HepG2 (cell line): ENCODE results near the gene LCN12. TPM values are rescaled to one million over a fixed set of nuclear protein-coding genes. Genes with fewer than 3 reads are reported as not detected.

Source experiments
- ARNTL ChIP-seq: sonication (generic); formaldehyde crosslinking; IDR thresholded peaks from 2 replicates; pipeline ENCODE4 v1.4.0; 2020; ENCODE audit warnings: mild to moderate bottlenecking, missing genetic modification reagents
- ATAD3A ChIP-seq: sonication (generic); formaldehyde crosslinking; IDR thresholded peaks from 2 replicates; pipeline ENCODE4 v1.4.0; 2020; ENCODE audit warnings: missing genetic modification reagents
- CENPX ChIP-seq: sonication (generic); formaldehyde crosslinking; IDR thresholded peaks from 2 replicates; pipeline ENCODE4 v1.9.0; 2021; ENCODE audit warnings: mild to moderate bottlenecking, missing genetic modification reagents, moderate library complexity
- CSRNP1 ChIP-seq: sonication (generic); formaldehyde crosslinking; IDR thresholded peaks from 2 replicates; pipeline ENCODE4 v1.8.1; 2023; ENCODE audit warnings: mild to moderate bottlenecking, missing genetic modification reagents
- DZIP1 ChIP-seq: sonication (generic); formaldehyde crosslinking; IDR thresholded peaks from 2 replicates; pipeline ENCODE4 v1.5.0; 2020; ENCODE audit warnings: mild to moderate bottlenecking, missing genetic modification reagents
- FOXK2 ChIP-seq: fragments of 450-650 bp; IDR thresholded peaks from 2 replicates; pipeline ENCODE4 v1.6.1; 2016
- GTF2F1 ChIP-seq: fragments of 150-350 bp; IDR thresholded peaks from 2 replicates; pipeline ENCODE4 v1.6.1; 2014; ENCODE audit warnings: low read length
- GTF3A ChIP-seq: sonication (generic); formaldehyde crosslinking; conservative IDR thresholded peaks from 2 replicates; pipeline ENCODE4 v1.4.0; 2020; ENCODE audit warnings: mild to moderate bottlenecking, missing genetic modification reagents
- HNF1B ChIP-seq: sonication (generic); formaldehyde crosslinking; IDR thresholded peaks from 2 replicates; pipeline ENCODE4 v1.5.1; 2020; ENCODE audit warnings: mild to moderate bottlenecking, moderate library complexity, missing genetic modification reagents
- NFRKB ChIP-seq: fragments of 450-650 bp; IDR thresholded peaks from 2 replicates; pipeline ENCODE4 v1.6.1; 2017
- NONO ChIP-seq, 2 experiments: fragments of 450-650 bp in 1 of 2; sonication (generic) in 1 of 2; formaldehyde crosslinking in 1 of 2; IDR thresholded peaks in 1 of 2; conservative IDR thresholded peaks in 1 of 2; 2 replicates each; pipeline versions ENCODE4 v1.6.1 to v1.8.0; 2017 to 2022; ENCODE audit warnings: mild to moderate bottlenecking in 1 of 2, missing genetic modification reagents in 1 of 2, moderate library complexity in 1 of 2
- REPIN1 ChIP-seq: sonication (generic); formaldehyde crosslinking; IDR thresholded peaks from 2 replicates; pipeline ENCODE4 v1.8.0; 2022; ENCODE audit warnings: missing genetic modification reagents, low read depth, mild to moderate bottlenecking, borderline replicate concordance
- RFXAP ChIP-seq: sonication (generic); formaldehyde crosslinking; IDR thresholded peaks from 2 replicates; pipeline ENCODE4 v1.4.0; 2020; ENCODE audit warnings: missing genetic modification reagents, borderline replicate concordance
- TOE1 ChIP-seq: sonication (generic); formaldehyde crosslinking; IDR thresholded peaks from 2 replicates; pipeline ENCODE4 v1.4.0; 2020; ENCODE audit warnings: mild to moderate bottlenecking, missing genetic modification reagents
- UBTF ChIP-seq: sonication (generic); formaldehyde crosslinking; IDR thresholded peaks from 2 replicates; pipeline ENCODE4 v1.4.0; 2020; ENCODE audit warnings: mild to moderate bottlenecking, missing genetic modification reagents
- ZKSCAN5 ChIP-seq: sonication (generic); formaldehyde crosslinking; IDR thresholded peaks from 2 replicates; pipeline ENCODE4 v1.5.1; 2020; ENCODE audit warnings: mild to moderate bottlenecking, missing genetic modification reagents
- ZNF44 ChIP-seq: sonication (generic); formaldehyde crosslinking; IDR thresholded peaks from 2 replicates; pipeline ENCODE4 v1.5.1; 2020; ENCODE audit warnings: mild to moderate bottlenecking, missing genetic modification reagents
- ZNF569 ChIP-seq: sonication (generic); formaldehyde crosslinking; IDR thresholded peaks from 2 replicates; pipeline ENCODE4 v1.5.0; 2020; ENCODE audit warnings: mild to moderate bottlenecking, missing genetic modification reagents, moderate library complexity, borderline replicate concordance
- ZNF576 ChIP-seq: sonication (generic); formaldehyde crosslinking; IDR thresholded peaks from 2 replicates; pipeline ENCODE4 v1.4.0; 2020; ENCODE audit warnings: mild to moderate bottlenecking, missing genetic modification reagents
- ZNF720 ChIP-seq: sonication (generic); formaldehyde crosslinking; IDR thresholded peaks from 2 replicates; pipeline ENCODE4 v1.4.0; 2020; ENCODE audit warnings: missing genetic modification reagents
- polyA plus RNA-seq, 8 experiments: library from polyadenylated mRNA; depleted of rRNA in 3 of 8; stranded (reverse) in 7 of 8; unstranded in 1 of 8; fragments of >200 nt; fragmentation: Illumina TruSeq in 4 of 8; extraction: Trizol in 4 of 8; gene quantifications; 2 replicates each; pipeline versions ENCODE4 v1.2.1 to v1.2.3, GENCODE V29; 2011 to 2016; ENCODE audit warnings: low read depth in 4 of 8, missing spikeins in 1 of 8, mixed read lengths in 1 of 8; ENCODE audit not compliant: insufficient read depth in 1 of 8
- total RNA-seq, 5 experiments: library from RNA; depleted of rRNA; stranded (reverse); fragments of >200 nt; fragmentation: Illumina TruSeq; extraction: Trizol; gene quantifications; 2 replicates each; pipeline ENCODE4 v1.2.3, GENCODE V29; 2016; ENCODE audit warnings: low read depth in 1 of 5

Gene LCN12
- total and polyA plus RNA-seq, 2 of the 13 experiments (the other 11 are each of a cell fraction or from before 2014, with no cell fraction given) = 3.4 to 6.9 TPM

GRCh38 chr9:136943291-136944211, 8.5 kb upstream of the LCN12 start (continued):
- 0 out of 2 replicates have a peak, but pooled peaks have one; percentile 18 for TF ChIP-seq TOE1 (CRISPR knock-in tag)
- no peak for TF ChIP-seq REPIN1 (CRISPR knock-in tag)
- TF ChIP-seq FOXK2 = no peak
- TF ChIP-seq ZNF569 = no peak
- TF ChIP-seq RFXAP (CRISPR knock-in tag) = 0 out of 2 replicates have a peak, but pooled peaks have one; percentile 9
- TF ChIP-seq UBTF = peak; percentile 56; the same call in 1 of the 2 replicates
- TF ChIP-seq DZIP1 (CRISPR knock-in tag) = 0 out of 2 replicates have a peak, but pooled peaks have one; percentile 20
- 0 out of 2 replicates have a peak, but pooled peaks have one; percentile 21 for TF ChIP-seq HNF1B (CRISPR knock-in tag)
- no peak for TF ChIP-seq GTF2F1
- no peak for TF ChIP-seq ZNF576 (CRISPR knock-in tag)
- no peak for TF ChIP-seq NONO (IDR thresholded peaks at IDR 0.05)
- TF ChIP-seq NONO (CRISPR knock-in tag; conservative IDR thresholded peaks at IDR 0.05) = 0 out of 2 replicates have a peak, but pooled peaks have one; percentile 23
- 0 out of 2 replicates have a peak, but pooled peaks have one; percentile 23 for TF ChIP-seq ZNF44 (CRISPR knock-in tag)
- TF ChIP-seq ARNTL (CRISPR knock-in tag) = 0 out of 2 replicates have a peak, but pooled peaks have one; percentile 26
- no peak for TF ChIP-seq ZNF720
- TF ChIP-seq GTF3A (CRISPR knock-in tag) = no peak
- 0 out of 2 replicates have a peak, but pooled peaks have one; percentile 13 for TF ChIP-seq CSRNP1 (CRISPR knock-in tag)
- TF ChIP-seq ZKSCAN5 = no peak
- no peak for TF ChIP-seq NFRKB
- TF ChIP-seq ATAD3A (CRISPR knock-in tag) = no peak
- no peak for TF ChIP-seq CENPX (CRISPR knock-in tag)
